ENCODE data around the gene PDE4D. TPM values are rescaled to one million over a fixed set of nuclear protein-coding genes. Genes with fewer than 3 reads are reported as not detected.

The PDE4D gene
- total RNA-seq, 1 experiment from 2014 or later: 4.9 TPM

GRCh38 chr5:59123595-59124561 is 769.6 kb downstream of the PDE4D start:
- no peak for DNase-seq (ENCODE audit: low spot score)
- in situ Hi-C loops (cut with HindIII; ENCODE audit: low sequenced_read_pairs): no loop called here

- in situ Hi-C loops (cut with HindIII; ENCODE audit: low sequenced_read_pairs): no loop called here
- no peak for DNase-seq (ENCODE audit: low spot score)
Measured at GRCh38 chr5:59119480-59119879, 774.0 kb downstream of the PDE4D start.

GRCh38 chr5:59117320-59117719 is 776.2 kb downstream of the PDE4D start:
- DNase-seq (ENCODE audit: low spot score): no peak
- in situ Hi-C loops (cut with HindIII; ENCODE audit: low sequenced_read_pairs): no loop called here

- DNase-seq (ENCODE audit: low spot score): no peak
- in situ Hi-C loops (cut with HindIII; ENCODE audit: low sequenced_read_pairs): no loop called here
Measured at GRCh38 chr5:59116231-59116865, 777.2 kb downstream of the PDE4D start.

- in situ Hi-C loops (cut with HindIII; ENCODE audit: low sequenced_read_pairs): no loop called here
- no peak for DNase-seq (ENCODE audit: low spot score)
Measured at GRCh38 chr5:59115345-59115744, 778.2 kb downstream of the PDE4D start.

- DNase-seq (ENCODE audit: low spot score): no peak
- in situ Hi-C loops (cut with HindIII; ENCODE audit: low sequenced_read_pairs): no loop called here
Measured at GRCh38 chr5:59109383-59109782, 784.1 kb downstream of the PDE4D start.

- in situ Hi-C loops (cut with HindIII; ENCODE audit: low sequenced_read_pairs): no loop called here
- DNase-seq (ENCODE audit: low spot score): no peak
Measured at GRCh38 chr5:59107692-59108091, 785.8 kb downstream of the PDE4D start.

GRCh38 chr5:59104400-59105127 is 789.0 kb downstream of the PDE4D start:
- in situ Hi-C loops (cut with HindIII; ENCODE audit: low sequenced_read_pairs): no loop called here
- DNase-seq (ENCODE audit: low spot score): peak; percentile 18

GRCh38 chr5:59103303-59103702 is 790.2 kb downstream of the PDE4D start:
- in situ Hi-C loops (cut with HindIII; ENCODE audit: low sequenced_read_pairs): no loop called here
- no peak for DNase-seq (ENCODE audit: low spot score)

- in situ Hi-C loops (cut with HindIII; ENCODE audit: low sequenced_read_pairs): no loop called here
- no peak for DNase-seq (ENCODE audit: low spot score)
Measured at GRCh38 chr5:59102437-59102836, 791.1 kb downstream of the PDE4D start.

GRCh38 chr5:59100875-59101274 is 792.7 kb downstream of the PDE4D start:
- DNase-seq (ENCODE audit: low spot score): no peak
- in situ Hi-C loops (cut with HindIII; ENCODE audit: low sequenced_read_pairs): no loop called here

GRCh38 chr5:59099995-59100345 is 793.6 kb downstream of the PDE4D start:
- DNase-seq (ENCODE audit: low spot score): no peak
- in situ Hi-C loops (cut with HindIII; ENCODE audit: low sequenced_read_pairs): no loop called here

- no peak for DNase-seq (ENCODE audit: low spot score)
- in situ Hi-C loops (cut with HindIII; ENCODE audit: low sequenced_read_pairs): no loop called here
Measured at GRCh38 chr5:59099270-59099994, 794.1 kb downstream of the PDE4D start.

- in situ Hi-C loops (cut with HindIII; ENCODE audit: low sequenced_read_pairs): no loop called here
Measured at GRCh38 chr5:59098743-59099142, 794.8 kb downstream of the PDE4D start.

GRCh38 chr5:59097712-59098111 is 795.8 kb downstream of the PDE4D start:
- DNase-seq (ENCODE audit: low spot score): no peak

More at GRCh38 chr5:59098743-59099142, 794.8 kb downstream of the PDE4D start:
- DNase-seq (ENCODE audit: low spot score): no peak

GRCh38 chr5:59097116-59097515 is 796.4 kb downstream of the PDE4D start:
- DNase-seq (ENCODE audit: low spot score): no peak
- in situ Hi-C loops (cut with HindIII; ENCODE audit: low sequenced_read_pairs): no loop called here

More at GRCh38 chr5:59097712-59098111, 795.8 kb downstream of the PDE4D start:
- in situ Hi-C loops (cut with HindIII; ENCODE audit: low sequenced_read_pairs): no loop called here

GRCh38 chr5:59095480-59095879 is 798.0 kb downstream of the PDE4D start:
- DNase-seq (ENCODE audit: low spot score): no peak
- in situ Hi-C loops (cut with HindIII; ENCODE audit: low sequenced_read_pairs): no loop called here

- in situ Hi-C loops (cut with HindIII; ENCODE audit: low sequenced_read_pairs): no loop called here
- no peak for DNase-seq (ENCODE audit: low spot score)
Measured at GRCh38 chr5:59094864-59095263, 798.7 kb downstream of the PDE4D start.

GRCh38 chr5:59093329-59093728 is 800.2 kb downstream of the PDE4D start:
- in situ Hi-C loops (cut with HindIII; ENCODE audit: low sequenced_read_pairs): no loop called here
- DNase-seq (ENCODE audit: low spot score): no peak
